ENCODE measurements around the gene PRDM5.

GRCh38 chr4:120839334-120839973 lies 83.1 kb downstream of the PRDM5 start:
- TF ChIP-seq CTCF (IDR thresholded peaks at IDR 0.05) (no peak), POLR2A (IDR thresholded peaks at IDR 0.05) (no peak)
